ENCODE results near the gene TLE1. TPM values are rescaled to one million over a fixed set of nuclear protein-coding genes. Genes with fewer than 3 reads are reported as not detected.

The TLE1 gene
- total and polyA plus RNA-seq, 2 donors = 7.0 to 24.1 TPM

- Histone ChIP-seq H3K36me3 (ENCODE audit: control insufficient read depth in 2 of 2, insufficient read depth in 2 of 2, low read length in 1 of 2) (no peaks in the 10 kb centered on the region), H3K27me3 (ENCODE audit: control insufficient read depth in 2 of 2, insufficient read depth in 1 of 2, low read length in 1 of 2) (no peaks in the 10 kb centered on the region), H3K9me3 (ENCODE audit: control insufficient read depth in 2 of 2, insufficient read depth in 1 of 2, low read length in 1 of 2) (peaks cover 0 to 3% of the 10 kb centered on the region in 2 donors), H3K27ac (ENCODE audit: low read depth in 1 of 2, low read length in 1 of 2) (no peak overlapping the region), H3K4me1 (ENCODE audit: control insufficient read depth in 2 of 2, insufficient read depth in 2 of 2, low read length in 2 of 2) (no peaks in the 10 kb centered on the region), H3K4me3 (ENCODE audit: low read length in 2 of 2) (no peak overlapping the region)
- no peak for DNase-seq (ENCODE audit: low read depth in 6 of 9, low spot score in 9 of 9)
- WGBS = 97% methylated on average over 4 of the region's 4 CpGs
These were observed 23.2 kb downstream of the TLE1 start for GRCh38 chr9:81666123-81666522.

GRCh38 chr9:81665322-81665871, 23.9 kb downstream of the TLE1 start:
- Histone ChIP-seq H3K4me1 (ENCODE audit: control insufficient read depth in 2 of 2, insufficient read depth in 2 of 2, low read length in 2 of 2) (no peaks in the 10 kb centered on the region), H3K27me3 (ENCODE audit: control insufficient read depth in 2 of 2, insufficient read depth in 1 of 2, low read length in 1 of 2) (no peaks in the 10 kb centered on the region), H3K36me3 (ENCODE audit: control insufficient read depth in 2 of 2, insufficient read depth in 2 of 2, low read length in 1 of 2) (no peaks in the 10 kb centered on the region), H3K9me3 (ENCODE audit: control insufficient read depth in 2 of 2, insufficient read depth in 1 of 2, low read length in 1 of 2) (peaks cover 0 to 3% of the 10 kb centered on the region in 2 donors), H3K4me3 (ENCODE audit: low read length in 2 of 2) (no peak overlapping the region), H3K27ac (ENCODE audit: low read depth in 1 of 2, low read length in 1 of 2) (no peak overlapping the region)
- DNase-seq (ENCODE audit: low read depth in 6 of 9, low spot score in 9 of 9) = no peak
- 41% methylated on average over 6 of the region's 6 CpGs for WGBS

- no peaks in the 10 kb centered on the region for H3K27me3 ChIP-seq (ENCODE audit: control insufficient read depth in 2 of 2, insufficient read depth in 1 of 2, low read length in 1 of 2)
- H3K9me3 ChIP-seq (ENCODE audit: control insufficient read depth in 2 of 2, insufficient read depth in 1 of 2, low read length in 1 of 2) = peaks cover 0 to 3% of the 10 kb centered on the region in 2 donors
- H3K27ac ChIP-seq (ENCODE audit: low read depth in 1 of 2, low read length in 1 of 2) = no peak overlapping the region
- H3K4me3 ChIP-seq (ENCODE audit: low read length in 2 of 2) = no peak overlapping the region
- H3K4me1 ChIP-seq (ENCODE audit: control insufficient read depth in 2 of 2, insufficient read depth in 2 of 2, low read length in 2 of 2) = no peaks in the 10 kb centered on the region
- WGBS = 78% methylated on average over 6 of the region's 6 CpGs
- DNase-seq (ENCODE audit: low read depth in 6 of 9, low spot score in 9 of 9) = no peak
- no peaks in the 10 kb centered on the region for H3K36me3 ChIP-seq (ENCODE audit: control insufficient read depth in 2 of 2, insufficient read depth in 2 of 2, low read length in 1 of 2)
These were observed 24.6 kb downstream of the TLE1 start for GRCh38 chr9:81664638-81665222.

GRCh38 chr9:81661339-81661738, 28.0 kb downstream of the TLE1 start:
- Histone ChIP-seq H3K27me3 (ENCODE audit: control insufficient read depth in 2 of 2, insufficient read depth in 1 of 2, low read length in 1 of 2) (no peaks in the 10 kb centered on the region), H3K4me1 (ENCODE audit: control insufficient read depth in 2 of 2, insufficient read depth in 2 of 2, low read length in 2 of 2) (peaks cover 0 to 4% of the 10 kb centered on the region in 2 donors), H3K27ac (ENCODE audit: low read depth in 1 of 2, low read length in 1 of 2) (no peak overlapping the region), H3K9me3 (ENCODE audit: control insufficient read depth in 2 of 2, insufficient read depth in 1 of 2, low read length in 1 of 2) (peaks cover 0 to 3% of the 10 kb centered on the region in 2 donors), H3K36me3 (ENCODE audit: control insufficient read depth in 2 of 2, insufficient read depth in 2 of 2, low read length in 1 of 2) (no peaks in the 10 kb centered on the region), H3K4me3 (ENCODE audit: low read length in 2 of 2) (no peak overlapping the region)
- DNase-seq (ENCODE audit: low read depth in 6 of 9, low spot score in 9 of 9) = no peak
- 96% methylated on average over 3 of the region's 3 CpGs for WGBS

- Histone ChIP-seq H3K4me3 (ENCODE audit: low read length in 2 of 2) (no peak overlapping the region), H3K27ac (ENCODE audit: low read depth in 1 of 2, low read length in 1 of 2) (no peak overlapping the region), H3K9me3 (ENCODE audit: control insufficient read depth in 2 of 2, insufficient read depth in 1 of 2, low read length in 1 of 2) (no peaks in the 10 kb centered on the region), H3K27me3 (ENCODE audit: control insufficient read depth in 2 of 2, insufficient read depth in 1 of 2, low read length in 1 of 2) (no peaks in the 10 kb centered on the region), H3K36me3 (ENCODE audit: control insufficient read depth in 2 of 2, insufficient read depth in 2 of 2, low read length in 1 of 2) (no peaks in the 10 kb centered on the region), H3K4me1 (ENCODE audit: control insufficient read depth in 2 of 2, insufficient read depth in 2 of 2, low read length in 2 of 2) (peaks cover 7 to 10% of the 10 kb centered on the region in 2 donors)
- WGBS = 96% methylated on average over 1 of the region's 1 CpG
- no peak for DNase-seq (ENCODE audit: low read depth in 6 of 9, low spot score in 9 of 9)
These were observed 32.4 kb downstream of the TLE1 start for GRCh38 chr9:81656871-81657337.

DNA sequence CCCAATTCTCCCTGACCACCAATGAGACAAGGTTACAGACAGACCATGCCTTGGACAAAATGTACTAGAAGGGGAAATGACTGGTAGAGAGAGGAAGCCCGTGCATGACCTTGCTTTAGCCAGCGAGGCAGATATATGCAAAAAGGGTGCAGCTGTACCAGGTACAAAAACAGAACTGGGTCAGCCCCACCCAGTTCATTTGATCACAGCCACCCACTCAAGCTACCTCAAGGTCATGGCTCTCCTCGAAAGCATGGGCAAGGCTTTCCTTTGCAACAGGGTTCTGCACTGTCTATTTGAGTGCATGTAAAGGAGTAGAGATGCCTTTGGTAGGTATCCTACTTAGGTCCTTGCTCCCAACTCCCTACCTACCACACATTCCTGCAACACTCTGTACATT, 33.3 kb downstream of the TLE1 start:
- peak; percentile 42 to 86 (median 56) for DNase-seq (ENCODE audit: low read depth in 6 of 9, low spot score in 9 of 9)
- no peaks in the 10 kb centered on the region for H3K9me3 ChIP-seq (ENCODE audit: control insufficient read depth in 2 of 2, insufficient read depth in 1 of 2, low read length in 1 of 2)
- H3K4me3 ChIP-seq (ENCODE audit: low read length in 2 of 2) = no peak overlapping the region
- peaks cover 7 to 10% of the 10 kb centered on the region in 2 donors for H3K4me1 ChIP-seq (ENCODE audit: control insufficient read depth in 2 of 2, insufficient read depth in 2 of 2, low read length in 2 of 2)
- 13% methylated on average over 3 of the region's 3 CpGs for WGBS
- H3K27me3 ChIP-seq (ENCODE audit: control insufficient read depth in 2 of 2, insufficient read depth in 1 of 2, low read length in 1 of 2) = no peaks in the 10 kb centered on the region
- H3K36me3 ChIP-seq (ENCODE audit: control insufficient read depth in 2 of 2, insufficient read depth in 2 of 2, low read length in 1 of 2) = no peaks in the 10 kb centered on the region
- H3K27ac ChIP-seq (ENCODE audit: low read depth in 1 of 2, low read length in 1 of 2) = no peak overlapping the region

DNA sequence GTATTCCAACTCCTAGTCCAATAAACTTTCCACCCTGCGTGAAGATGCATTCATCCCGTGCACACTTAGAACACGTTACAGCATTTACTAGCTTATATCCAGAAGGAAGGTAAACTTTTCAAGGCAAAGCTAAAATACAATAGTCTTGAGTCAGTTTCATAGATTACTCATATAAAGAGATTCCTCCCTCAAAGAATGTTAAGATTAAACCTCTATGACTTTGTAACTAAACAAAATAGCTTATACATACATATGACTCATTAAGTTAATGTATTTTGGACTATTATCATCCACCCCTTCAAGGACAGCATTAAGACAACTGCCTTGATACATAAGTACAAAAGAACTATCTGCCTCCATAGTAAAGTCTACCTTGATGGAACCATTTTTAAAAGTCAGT, 36.1 kb downstream of the TLE1 start:
- Histone ChIP-seq H3K9me3 (ENCODE audit: control insufficient read depth in 2 of 2, insufficient read depth in 1 of 2, low read length in 1 of 2) (no peaks in the 10 kb centered on the region), H3K27ac (ENCODE audit: low read depth in 1 of 2, low read length in 1 of 2) (no peak overlapping the region), H3K27me3 (ENCODE audit: control insufficient read depth in 2 of 2, insufficient read depth in 1 of 2, low read length in 1 of 2) (no peaks in the 10 kb centered on the region), H3K36me3 (ENCODE audit: control insufficient read depth in 2 of 2, insufficient read depth in 2 of 2, low read length in 1 of 2) (no peaks in the 10 kb centered on the region), H3K4me3 (ENCODE audit: low read length in 2 of 2) (no peak overlapping the region), H3K4me1 (ENCODE audit: control insufficient read depth in 2 of 2, insufficient read depth in 2 of 2, low read length in 2 of 2) (peaks cover 7 to 10% of the 10 kb centered on the region in 2 donors)
- DNase-seq (ENCODE audit: low read depth in 6 of 9, low spot score in 9 of 9) = no peak
- 98% methylated on average over 3 of the region's 3 CpGs for WGBS

DNA sequence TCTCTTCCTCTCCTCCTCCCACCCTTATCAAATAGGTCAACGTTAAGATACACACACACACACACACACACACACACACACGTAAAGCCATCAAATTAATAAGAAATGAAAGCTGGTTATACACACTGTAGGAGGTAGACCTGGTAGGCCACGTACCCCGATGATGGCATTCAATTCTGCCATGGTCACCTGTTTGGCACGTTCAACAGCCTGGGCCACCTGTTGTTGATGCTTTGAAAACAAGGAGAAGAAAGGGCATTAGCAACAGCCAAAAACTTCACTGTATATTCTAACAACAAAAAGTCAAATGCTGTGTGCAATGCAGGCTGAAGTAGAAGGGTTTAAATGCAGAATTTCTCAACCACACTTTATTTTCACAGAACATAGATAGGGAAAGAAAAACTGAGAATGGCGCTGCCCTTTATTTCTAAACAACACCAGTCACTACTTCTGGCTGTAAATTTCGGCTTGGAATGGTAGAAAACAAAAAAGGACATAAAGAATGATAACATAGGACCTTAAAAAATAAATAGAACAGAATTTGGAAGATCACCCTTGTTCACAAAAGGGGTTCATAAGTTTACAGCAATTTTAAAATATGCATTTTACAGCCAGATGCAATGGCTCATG, 37.2 kb downstream of the TLE1 start:
- no peak for DNase-seq (ENCODE audit: low read depth in 6 of 9, low spot score in 9 of 9)
- no peaks in the 10 kb centered on the region for H3K27me3 ChIP-seq (ENCODE audit: control insufficient read depth in 2 of 2, insufficient read depth in 1 of 2, low read length in 1 of 2)
- no peaks in the 10 kb centered on the region for H3K9me3 ChIP-seq (ENCODE audit: control insufficient read depth in 2 of 2, insufficient read depth in 1 of 2, low read length in 1 of 2)
- peaks cover 7 to 10% of the 10 kb centered on the region in 2 donors for H3K4me1 ChIP-seq (ENCODE audit: control insufficient read depth in 2 of 2, insufficient read depth in 2 of 2, low read length in 2 of 2)
- H3K36me3 ChIP-seq (ENCODE audit: control insufficient read depth in 2 of 2, insufficient read depth in 2 of 2, low read length in 1 of 2) = no peaks in the 10 kb centered on the region
- no peak overlapping the region for H3K4me3 ChIP-seq (ENCODE audit: low read length in 2 of 2)
- H3K27ac ChIP-seq (ENCODE audit: low read depth in 1 of 2, low read length in 1 of 2) = no peak overlapping the region
- 93% methylated on average over 7 of the region's 7 CpGs for WGBS
